SK-N-SH treated with all-trans-retinoic acid at 6 μM for 48 hours (cell line): ENCODE measurements around the gene ERP27.

Experiments
- ATAC-seq: fragments of 200-7000 bp; cut with Tn5 transposase; 3 replicates; pipeline ENCODE4 v1.9.1; 2020; ENCODE audit warnings: mild to moderate bottlenecking, moderate library complexity
- ARNTL ChIP-seq: fragments of 450-650 bp; formaldehyde crosslinking; IDR thresholded peaks from 2 replicates; pipeline ENCODE4 v1.5.0; 2020; ENCODE audit warnings: low read depth, mild to moderate bottlenecking, moderate library complexity, borderline replicate concordance
- BACH2 ChIP-seq: fragments of 250-450 bp; sonication (Bioruptor Pico); IDR thresholded peaks from 2 replicates; pipeline ENCODE4 v1.9.0; 2021; ENCODE audit warnings: mild to moderate bottlenecking, borderline replicate concordance
- CREB5 ChIP-seq: fragments of 250-450 bp; sonication (Bioruptor Pico); IDR thresholded peaks from 2 replicates; pipeline ENCODE4 v1.5.1; 2020; ENCODE audit warnings: low read depth, mild to moderate bottlenecking, moderate library complexity
- CSRNP3 ChIP-seq: fragments of 250-450 bp; sonication (Bioruptor Pico); IDR thresholded peaks from 2 replicates; pipeline ENCODE4 v1.5.1; 2021; ENCODE audit warnings: mild to moderate bottlenecking, moderate library complexity
- ESRRG ChIP-seq: fragments of 250-450 bp; sonication (Bioruptor Pico); IDR thresholded peaks from 2 replicates; pipeline ENCODE4 v1.6.1; 2021; ENCODE audit warnings: mild to moderate bottlenecking
- GLIS3 ChIP-seq: fragments of 250-450 bp; sonication (Bioruptor Pico); IDR thresholded peaks from 2 replicates; pipeline ENCODE4 v1.5.0; 2020; ENCODE audit warnings: mild to moderate bottlenecking, moderate library complexity
- ISL1 ChIP-seq: fragments of 250-450 bp; sonication (Bioruptor Pico); IDR thresholded peaks from 2 replicates; pipeline ENCODE4 v2.1.2; 2022; ENCODE audit warnings: mild to moderate bottlenecking, moderate library complexity
- OSR1 ChIP-seq: fragments of 250-450 bp; sonication (Bioruptor Pico); IDR thresholded peaks from 2 replicates; pipeline ENCODE4 v1.8.0; 2022; ENCODE audit warnings: moderate library complexity, mild to moderate bottlenecking, inconsistent platforms
- PATZ1 ChIP-seq: fragments of 250-450 bp; sonication (Bioruptor Pico); IDR thresholded peaks from 2 replicates; pipeline ENCODE4 v1.8.0; 2020; ENCODE audit warnings: mild to moderate bottlenecking, moderate library complexity, borderline replicate concordance
- POU6F1 ChIP-seq: fragments of 250-450 bp; sonication (Bioruptor Pico); IDR thresholded peaks from 2 replicates; pipeline ENCODE4 v1.8.0; 2021; ENCODE audit warnings: low read depth, mild to moderate bottlenecking, moderate library complexity, borderline replicate concordance
- PPARA ChIP-seq: fragments of 250-450 bp; sonication (Bioruptor Pico); IDR thresholded peaks from 2 replicates; pipeline ENCODE4 v1.5.0; 2020; ENCODE audit warnings: mild to moderate bottlenecking, borderline replicate concordance
- RARB ChIP-seq: fragments of 250-450 bp; sonication (Bioruptor Pico); IDR thresholded peaks from 2 replicates; pipeline ENCODE4 v1.8.0; 2021; ENCODE audit warnings: mild to moderate bottlenecking, moderate library complexity
- SNAI2 ChIP-seq: fragments of 250-450 bp; sonication (Bioruptor Pico); IDR thresholded peaks from 2 replicates; pipeline ENCODE4 v1.5.0; 2020; ENCODE audit warnings: mild to moderate bottlenecking, moderate library complexity
- TCF4 ChIP-seq: fragments of 250-450 bp; sonication (Bioruptor Pico); IDR thresholded peaks from 2 replicates; pipeline ENCODE4 v1.8.0; 2021; ENCODE audit warnings: mild to moderate bottlenecking, moderate library complexity, borderline replicate concordance
- TOX ChIP-seq: fragments of 250-450 bp; sonication (Bioruptor Pico); IDR thresholded peaks from 2 replicates; pipeline ENCODE4 v1.8.0; 2021; ENCODE audit warnings: mild to moderate bottlenecking, moderate library complexity, borderline replicate concordance
- TSHZ2 ChIP-seq: fragments of 250-450 bp; sonication (Bioruptor Pico); IDR thresholded peaks from 2 replicates; pipeline ENCODE4 v1.5.0; 2020; ENCODE audit warnings: mild to moderate bottlenecking, moderate library complexity
- ZC3H10 ChIP-seq: fragments of 250-450 bp; sonication (Bioruptor Pico); IDR thresholded peaks from 2 replicates; pipeline ENCODE4 v1.5.1; 2021; ENCODE audit warnings: mild to moderate bottlenecking, moderate library complexity
- ZFP3 ChIP-seq: fragments of 250-450 bp; sonication (Bioruptor Pico); IDR thresholded peaks from 2 replicates; pipeline ENCODE4 v1.5.0; 2020; ENCODE audit warnings: mild to moderate bottlenecking, moderate library complexity
- ZFP30 ChIP-seq: fragments of 450-650 bp; formaldehyde crosslinking; IDR thresholded peaks from 2 replicates; pipeline ENCODE4 v1.5.0; 2022; ENCODE audit warnings: mild to moderate bottlenecking, moderate library complexity
- ZNF565 ChIP-seq: fragments of 450-650 bp; formaldehyde crosslinking; conservative IDR thresholded peaks from 2 replicates; pipeline ENCODE4 v1.5.0; 2020; ENCODE audit warnings: low read depth, mild to moderate bottlenecking, moderate library complexity
- ZNF70 ChIP-seq: fragments of 450-650 bp; formaldehyde crosslinking; IDR thresholded peaks from 2 replicates; pipeline ENCODE4 v1.5.0; 2020; ENCODE audit warnings: mild to moderate bottlenecking, moderate library complexity
- ZNF8 ChIP-seq: fragments of 450-650 bp; formaldehyde crosslinking; IDR thresholded peaks from 2 replicates; pipeline ENCODE4 v1.5.0; 2020; ENCODE audit warnings: mild to moderate bottlenecking, moderate library complexity

The ERP27 gene

GRCh38 chr12:14879222-14879933 is 59.0 kb downstream of the ERP27 start:
- no peak for TF ChIP-seq BACH2 (CRISPR knock-in tag)
- TF ChIP-seq ARNTL (CRISPR knock-in tag) = no peak
- 0 out of 2 replicates have a peak, but pooled peaks have one; percentile 8 for TF ChIP-seq GLIS3
- no peak for TF ChIP-seq TOX (CRISPR knock-in tag)
- TF ChIP-seq CSRNP3 (CRISPR knock-in tag) = no peak
- no peak for ATAC-seq

GRCh38 chr12:14878488-14878887 is 59.8 kb downstream of the ERP27 start:
- no peak for ATAC-seq
- TF ChIP-seq POU6F1 (CRISPR knock-in tag) (no peak), ISL1 (CRISPR knock-in tag) (peak; percentile 16; the same call in 1 of the 2 replicates)

- TF ChIP-seq CSRNP3 (CRISPR knock-in tag) = no peak
- TF ChIP-seq SNAI2 = no peak
- no peak for TF ChIP-seq BACH2 (CRISPR knock-in tag)
- no peak for TF ChIP-seq PPARA
- no peak for TF ChIP-seq TOX (CRISPR knock-in tag)
- TF ChIP-seq TCF4 (CRISPR knock-in tag) = no peak
- TF ChIP-seq ZNF8 = no peak
- TF ChIP-seq OSR1 = no peak
- TF ChIP-seq TSHZ2 (CRISPR knock-in tag) = no peak
- no peak for TF ChIP-seq ZC3H10 (CRISPR knock-in tag)
- TF ChIP-seq ZFP30 (CRISPR knock-in tag) = no peak
- no peak for TF ChIP-seq RARB (CRISPR knock-in tag)
- no peak for TF ChIP-seq ZFP3 (CRISPR knock-in tag)
- TF ChIP-seq ESRRG (CRISPR knock-in tag) = no peak
- no peak for TF ChIP-seq ZNF70
- no peak for TF ChIP-seq PATZ1 (CRISPR knock-in tag)
- no peak for TF ChIP-seq ARNTL (CRISPR knock-in tag)
- no peak for TF ChIP-seq ZNF565 (CRISPR knock-in tag)
- TF ChIP-seq GLIS3 = no peak
- no peak for TF ChIP-seq CREB5 (CRISPR knock-in tag)
- no peak for ATAC-seq
Measured at GRCh38 chr12:14876833-14877232, 61.5 kb downstream of the ERP27 start.
